Chondrocyte (in vitro differentiated cells): ENCODE measurements around the gene INTU. TPM values are rescaled to one million over a fixed set of nuclear protein-coding genes. Genes with fewer than 3 reads are reported as not detected.

Experiments
- DNase-seq: peaks from one replicate; pipeline ENCODE4 v3.0.0; 2021; ENCODE audit warnings: mixed read lengths, low spot score
- H3K27ac Mint-ChIP-seq: one replicate; pipeline ENCODE4 v1.8.0; 2021; ENCODE audit warnings: mild to moderate bottlenecking, moderate library complexity, mixed read lengths; ENCODE audit not compliant: unreplicated experiment
- H3K27me3 Mint-ChIP-seq: 2 replicates; pipeline ENCODE4 v1.8.0; 2021; ENCODE audit warnings: low read depth, mixed read lengths
- H3K36me3 Mint-ChIP-seq: 2 replicates; pipeline ENCODE4 v1.8.0; 2021; ENCODE audit warnings: low read depth, mixed read lengths
- H3K4me1 Mint-ChIP-seq: 2 replicates; pipeline ENCODE4 v1.8.0; 2021; ENCODE audit warnings: low read depth, mild to moderate bottlenecking, mixed read lengths
- H3K4me3 Mint-ChIP-seq: one replicate; pipeline ENCODE4 v1.8.0; 2021; ENCODE audit warnings: mild to moderate bottlenecking, moderate library complexity, mixed read lengths; ENCODE audit not compliant: unreplicated experiment
- H3K9me3 Mint-ChIP-seq: 2 replicates; pipeline ENCODE4 v1.8.0; 2021; ENCODE audit warnings: low read depth, mixed read lengths
- CTCF ChIP-seq: fragments of 200-600 bp; sonication (generic); IDR thresholded peaks from 2 replicates; pipeline ENCODE4 v1.5.0; 2021; ENCODE audit warnings: antibody characterized with exemption, mild to moderate bottlenecking, moderate library complexity
- total RNA-seq: library from RNA; stranded (reverse); gene quantifications from 3 replicates; pipeline ENCODE4 v1.2.1, GENCODE V29; 2021

The INTU gene
- total RNA-seq, 1 donor from 2014 or later: 11.4 TPM

GRCh38 chr4:127667116-127667515 is 34.4 kb downstream of the INTU start:
- Mint-ChIP-seq H3K4me3 (no peak overlapping the region), H3K4me1 (peaks cover 12% of the 10 kb centered on the region), H3K27ac (no peak overlapping the region), H3K9me3 (no peaks in the 10 kb centered on the region), H3K27me3 (no peaks in the 10 kb centered on the region), H3K36me3 (peaks cover 4% of the 10 kb centered on the region)
- no peak for DNase-seq
- no peak for TF ChIP-seq CTCF

- Mint-ChIP-seq H3K4me3 (no peak overlapping the region), H3K27me3 (no peaks in the 10 kb centered on the region), H3K27ac (no peak overlapping the region), H3K9me3 (no peaks in the 10 kb centered on the region), H3K36me3 (peaks cover 3% of the 10 kb centered on the region), H3K4me1 (peaks cover 12% of the 10 kb centered on the region)
- no peak for DNase-seq
- no peak for TF ChIP-seq CTCF
Measured at GRCh38 chr4:127667772-127668171, 35.0 kb downstream of the INTU start.

DNA sequence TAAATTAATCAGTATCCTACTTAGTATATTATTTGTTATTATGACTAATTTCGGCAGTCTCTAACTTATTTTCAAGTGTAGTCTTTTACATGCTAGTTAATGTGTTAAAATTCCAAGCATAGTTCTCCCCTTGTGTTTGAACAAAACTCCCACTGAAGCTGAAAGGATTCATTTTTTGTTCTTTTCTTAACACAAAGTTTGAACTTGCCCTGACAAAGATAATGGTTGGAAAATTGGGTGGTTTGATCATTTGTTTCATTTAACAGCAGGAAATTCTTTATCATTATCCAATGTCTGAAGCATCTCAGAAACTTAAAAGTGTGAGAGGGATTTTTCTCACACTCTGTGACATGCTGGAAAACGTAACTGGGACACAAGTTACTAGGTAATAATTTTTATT is 36.0 kb downstream of the INTU start:
- no peak overlapping the region for H3K4me3 Mint-ChIP-seq
- peak overlapping the region; percentile 82 for H3K27ac Mint-ChIP-seq

DNA sequence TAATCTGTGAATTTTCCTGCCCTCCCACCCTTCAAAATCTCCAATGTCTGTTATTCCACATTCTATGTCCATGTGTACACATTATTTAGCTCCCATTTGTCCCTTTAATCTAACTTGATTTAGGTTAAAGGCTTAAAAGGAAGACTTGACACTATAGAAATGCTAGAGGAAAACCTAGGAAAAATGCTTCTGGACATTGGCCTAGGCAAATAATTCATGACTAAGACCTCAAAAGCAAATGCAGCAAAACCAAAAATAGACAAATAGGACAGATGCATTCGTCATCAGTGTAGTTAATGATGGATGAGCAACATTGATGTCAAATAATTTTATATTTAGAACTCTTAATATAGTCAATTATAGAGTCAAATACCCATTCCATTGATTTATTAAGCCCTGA is 36.9 kb downstream of the INTU start:
- DNase-seq: no peak
- no peaks in the 10 kb centered on the region for H3K9me3 Mint-ChIP-seq
- TF ChIP-seq CTCF: no peak
- no peak overlapping the region for H3K4me3 Mint-ChIP-seq
- no peaks in the 10 kb centered on the region for H3K27me3 Mint-ChIP-seq
- H3K4me1 Mint-ChIP-seq: peaks cover 12% of the 10 kb centered on the region
- H3K36me3 Mint-ChIP-seq: no peaks in the 10 kb centered on the region
- H3K27ac Mint-ChIP-seq: no peak overlapping the region

More for the DNA sequence above, 36.0 kb downstream of the INTU start:
- Mint-ChIP-seq H3K27me3 (no peaks in the 10 kb centered on the region), H3K9me3 (no peaks in the 10 kb centered on the region), H3K4me1 (peaks cover 12% of the 10 kb centered on the region), H3K36me3 (no peaks in the 10 kb centered on the region)
- no peak for TF ChIP-seq CTCF
- DNase-seq: no peak

DNA sequence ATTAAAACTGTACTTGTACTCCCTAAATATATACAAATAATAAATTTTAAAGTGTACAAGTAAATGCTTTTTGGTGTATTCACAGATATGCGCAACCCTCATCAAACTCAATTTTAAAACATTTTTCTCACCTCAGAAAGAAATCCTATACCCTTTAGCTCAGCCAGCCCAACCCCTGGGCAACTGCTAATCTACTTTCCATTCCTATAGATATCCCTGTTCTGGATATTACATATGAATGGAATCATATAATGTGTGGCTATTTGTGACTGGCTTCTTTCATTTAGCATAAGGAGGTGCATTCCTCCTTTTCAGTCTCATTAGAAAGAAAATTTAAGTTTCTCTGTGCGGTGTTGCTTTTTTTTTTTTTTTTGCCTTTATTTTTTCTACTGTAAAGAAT is 39.4 kb downstream of the INTU start:
- H3K27ac Mint-ChIP-seq: no peak overlapping the region
- no peaks in the 10 kb centered on the region for H3K36me3 Mint-ChIP-seq
- no peaks in the 10 kb centered on the region for H3K9me3 Mint-ChIP-seq
- DNase-seq: no peak
- no peak for TF ChIP-seq CTCF
- H3K4me1 Mint-ChIP-seq: peaks cover 12% of the 10 kb centered on the region
- no peak overlapping the region for H3K4me3 Mint-ChIP-seq
- no peaks in the 10 kb centered on the region for H3K27me3 Mint-ChIP-seq
